Suprapubic skin (tissue), 4 donors: ENCODE results near the gene PDILT. TPM values are rescaled to one million over a fixed set of nuclear protein-coding genes. Genes with fewer than 3 reads are reported as not detected.

Experiments
- DNase-seq, 2 donors: peaks; one replicate each; pipeline ENCODE4 v3.0.0-alpha.2; 2019; ENCODE audit warnings: low spot score in 2 of 2
- H3K27ac ChIP-seq: fragments of 200-600 bp; sonication (generic); one replicate; pipeline ENCODE4 v1.5.1; 2019
- H3K27me3 ChIP-seq: fragments of 200-600 bp; sonication (generic); one replicate; pipeline ENCODE4 v1.5.1; 2019
- H3K36me3 ChIP-seq: fragments of 200-600 bp; sonication (generic); one replicate; pipeline ENCODE4 v1.5.1; 2019
- H3K4me1 ChIP-seq: fragments of 200-600 bp; sonication (generic); one replicate; pipeline ENCODE4 v1.5.1; 2019
- H3K4me3 ChIP-seq: fragments of 200-600 bp; sonication (generic); one replicate; pipeline ENCODE4 v1.5.1; 2019; ENCODE audit warnings: mild to moderate bottlenecking
- H3K9me3 ChIP-seq: fragments of 200-600 bp; sonication (generic); one replicate; pipeline ENCODE4 v1.5.1; 2019
- CTCF ChIP-seq, 2 donors: fragments of 200-600 bp in 1 of 2; fragments of 450-650 bp in 1 of 2; sonication (generic) in 1 of 2; IDR thresholded peaks; one replicate each; pipeline ENCODE4 v1.5.1; 2016 to 2019; ENCODE audit warnings: antibody characterized with exemption in 2 of 2, mild to moderate bottlenecking in 1 of 2, moderate library complexity in 1 of 2
- EP300 ChIP-seq: sonication (generic); formaldehyde crosslinking; IDR thresholded peaks from one replicate; pipeline ENCODE4 v1.6.1; 2017; ENCODE audit warnings: antibody characterized with exemption
- POLR2A ChIP-seq, 2 donors: fragments of 450-650 bp; IDR thresholded peaks; one replicate each; pipeline ENCODE4 v1.6.1; 2017; ENCODE audit warnings: antibody characterized with exemption in 2 of 2, mild to moderate bottlenecking in 2 of 2, moderate library complexity in 2 of 2
- POLR2AphosphoS5 ChIP-seq, 3 donors: sonication (generic); formaldehyde crosslinking; IDR thresholded peaks; one replicate each; pipeline ENCODE4 v1.6.1; 2017; ENCODE audit warnings: antibody characterized with exemption in 3 of 3
- WGBS: methylation state at CpG from one replicate; pipeline ENCODE4 v1.1.5; 2018; 5-methylcytosine and 5-hydroxymethylcytosine counted together
- total RNA-seq, 4 donors: library from RNA; depleted of rRNA; stranded (reverse); fragments of >200 nt; gene quantifications; one replicate each; pipeline ENCODE4 v1.1.0, GENCODE V29; 2016

The PDILT gene
- total RNA-seq, 4 donors from 2014 or later = not detected

GRCh38 chr16:20396846-20397467 lies 7.6 kb downstream of the PDILT start:
- TF ChIP-seq EP300 (no peak), POLR2AphosphoS5 (IDR thresholded peaks at IDR 0.05) (no peak), CTCF (IDR thresholded peaks at IDR 0.05) (no peak), POLR2A (IDR thresholded peaks at IDR 0.05) (no peak)
- no peak overlapping the region for H3K27ac ChIP-seq
- H3K4me1 ChIP-seq = no peaks in the 10 kb centered on the region
- H3K4me3 ChIP-seq = no peak overlapping the region
- no peaks in the 10 kb centered on the region for H3K9me3 ChIP-seq
- no peaks in the 10 kb centered on the region for H3K27me3 ChIP-seq
- no peaks in the 10 kb centered on the region for H3K36me3 ChIP-seq
- DNase-seq = no peak
- WGBS = 90% methylated on average over 7 of the region's 7 CpGs

GRCh38 chr16:20395946-20396345 lies 8.6 kb downstream of the PDILT start:
- DNase-seq = no peak
- H3K27me3 ChIP-seq = no peaks in the 10 kb centered on the region
- H3K27ac ChIP-seq = no peak overlapping the region

GRCh38 chr16:20393801-20394577 lies 10.5 kb downstream of the PDILT start:
- TF ChIP-seq CTCF (IDR thresholded peaks at IDR 0.05) = no peak
- TF ChIP-seq POLR2A (IDR thresholded peaks at IDR 0.05) = no peak
- no peak for TF ChIP-seq EP300
- TF ChIP-seq POLR2AphosphoS5 (IDR thresholded peaks at IDR 0.05) = no peak
- 59% methylated on average over 2 of the region's 2 CpGs for WGBS
- H3K9me3 ChIP-seq = no peaks in the 10 kb centered on the region
- no peaks in the 10 kb centered on the region for H3K4me1 ChIP-seq
- no peak overlapping the region for H3K27ac ChIP-seq
- H3K4me3 ChIP-seq = no peak overlapping the region
- H3K36me3 ChIP-seq = no peaks in the 10 kb centered on the region
- no peak for DNase-seq
- no peaks in the 10 kb centered on the region for H3K27me3 ChIP-seq

More at GRCh38 chr16:20395946-20396345, 8.6 kb downstream of the PDILT start:
- H3K4me1 ChIP-seq = no peaks in the 10 kb centered on the region
- no peak overlapping the region for H3K4me3 ChIP-seq
- 68% methylated on average over 2 of the region's 2 CpGs for WGBS
- TF ChIP-seq POLR2A (IDR thresholded peaks at IDR 0.05) = no peak
- TF ChIP-seq CTCF (IDR thresholded peaks at IDR 0.05) = no peak
- TF ChIP-seq POLR2AphosphoS5 (IDR thresholded peaks at IDR 0.05) = no peak
- TF ChIP-seq EP300 = no peak
- no peaks in the 10 kb centered on the region for H3K9me3 ChIP-seq
- H3K36me3 ChIP-seq = no peaks in the 10 kb centered on the region

- WGBS = 94% methylated on average over 5 of the region's 5 CpGs
- no peaks in the 10 kb centered on the region for H3K9me3 ChIP-seq
- no peak for DNase-seq
- H3K4me1 ChIP-seq = peaks cover 2% of the 10 kb centered on the region
- H3K4me3 ChIP-seq = no peak overlapping the region
- no peak for TF ChIP-seq CTCF (IDR thresholded peaks at IDR 0.05)
- no peak for TF ChIP-seq POLR2AphosphoS5 (IDR thresholded peaks at IDR 0.05)
- no peak for TF ChIP-seq EP300
- no peak for TF ChIP-seq POLR2A (IDR thresholded peaks at IDR 0.05)
- H3K27me3 ChIP-seq = peaks cover 6% of the 10 kb centered on the region
- no peaks in the 10 kb centered on the region for H3K36me3 ChIP-seq
- no peak overlapping the region for H3K27ac ChIP-seq
Measured at GRCh38 chr16:20391045-20391444, 13.5 kb downstream of the PDILT start.

- Histone ChIP-seq H3K36me3 (no peaks in the 10 kb centered on the region), H3K27ac (no peak overlapping the region), H3K9me3 (no peaks in the 10 kb centered on the region), H3K27me3 (peaks cover 12% of the 10 kb centered on the region), H3K4me1 (peaks cover 5% of the 10 kb centered on the region), H3K4me3 (no peak overlapping the region)
- 62% methylated on average over 1 of the region's 1 CpG for WGBS
- no peak for DNase-seq
- TF ChIP-seq EP300 = no peak
- TF ChIP-seq CTCF (IDR thresholded peaks at IDR 0.05) = no peak
- no peak for TF ChIP-seq POLR2A (IDR thresholded peaks at IDR 0.05)
- TF ChIP-seq POLR2AphosphoS5 (IDR thresholded peaks at IDR 0.05) = no peak
Measured at GRCh38 chr16:20388854-20389253, 15.7 kb downstream of the PDILT start.
